HCT116 (cell line): ENCODE data around the gene CAV1. TPM values are rescaled to one million over a fixed set of nuclear protein-coding genes. Genes with fewer than 3 reads are reported as not detected.

Experiments
- ATAC-seq: fragments of 200-7000 bp; cut with Tn5 transposase; 2 replicates; pipeline ENCODE4 v1.9.1; 2020; ENCODE audit warnings: mild to moderate bottlenecking, moderate library complexity
- BruUV-seq: library from RNA; stranded (reverse); fragments of 400-500 nt; replicated peaks from 2 replicates; lab custom pipeline; 2021; lab: Mats Ljungman, UMichigan
- CTCF ChIA-PET: fragments of 300-600 bp; sonication (Branson Sonifier 250); formaldehyde crosslinking; loops from one replicate; lab custom pipeline; 2021; ENCODE audit warnings: antibody characterized with exemption; lab: Charles Lee
- POLR2A ChIA-PET: fragments of 300-600, 350-600 bp; sonication (Branson Sonifier 250); formaldehyde crosslinking; loops from one replicate; lab custom pipeline; 2021; ENCODE audit warnings: antibody characterized with exemption; lab: Charles Lee
- RAD21 ChIA-PET, 2 experiments: fragments of 300-600 bp; sonication (Branson Sonifier 250); formaldehyde crosslinking; loops; one replicate each; lab custom pipeline; 2023; ENCODE audit warnings: low total read pairs in 2 of 2; ENCODE audit not compliant: uncharacterized antibody in 2 of 2, unreplicated experiment in 2 of 2, low non-redundant PET in 1 of 2; lab: Charles Lee
- DNase-seq: peaks from one replicate; pipeline ENCODE4 v3.0.0-alpha.2; 2010; ENCODE audit warnings: low read depth, low spot score
- H2AFZ ChIP-seq: fragments of 200-600 bp; shearing (Covaris generic), sonication (generic); 2 replicates; pipeline ENCODE4 v1.6.1; 2017; ENCODE audit warnings: low read depth, mixed run types, mixed read lengths, antibody characterized with exemption, low read length; ENCODE audit not compliant: poor library complexity, severe bottlenecking
- H3K27ac ChIP-seq: 2 replicates; pipeline ENCODE4 v1.5.1; 2012; ENCODE audit warnings: low read depth, low read length
- H3K27me3 ChIP-seq: fragments of 200-600 bp; sonication (generic); 2 replicates; pipeline ENCODE4 v1.6.1; 2016; ENCODE audit warnings: mixed run types, low read length, mixed read lengths; ENCODE audit not compliant: insufficient read depth
- H3K36me3 ChIP-seq, 2 experiments: fragments of 200-500 bp in 1 of 2; fragments of 200-600 bp in 1 of 2; sonication (Bioruptor generic) in 1 of 2; sonication (generic) in 1 of 2; 2 replicates each; pipeline versions ENCODE4 v1.5.1 to v1.6.1; 2014 to 2016; ENCODE audit warnings: low read length in 2 of 2, inconsistent platforms in 1 of 2, mixed read lengths in 1 of 2, mixed run types in 1 of 2; ENCODE audit not compliant: insufficient read depth in 2 of 2, control insufficient read depth in 1 of 2
- H3K4me1 ChIP-seq, 2 experiments: fragments of 200-600 bp in 1 of 2; sonication (generic) in 1 of 2; 2 replicates each; pipeline versions ENCODE4 v1.5.1 to v1.6.1; 2012 to 2017; ENCODE audit warnings: low read length in 2 of 2, inconsistent platforms in 1 of 2, mild to moderate bottlenecking in 1 of 2, mixed read lengths in 1 of 2, mixed run types in 1 of 2, moderate library complexity in 1 of 2; ENCODE audit not compliant: insufficient read depth in 2 of 2, control insufficient read depth in 1 of 2
- H3K4me2 ChIP-seq: fragments of 200-600 bp; sonication (generic); 2 replicates; pipeline ENCODE4 v1.6.1; 2017; ENCODE audit warnings: mixed run types, low read length, mixed read lengths
- H3K4me3 ChIP-seq, 2 experiments: fragments of 200-600 bp in 1 of 2; sonication (generic) in 1 of 2; replicated peaks in 1 of 2; 2 replicates each; pipeline ENCODE4 v1.5.1; 2011 to 2016; ENCODE audit warnings: low read length in 2 of 2, control low read depth in 1 of 2, low read depth in 1 of 2, mild to moderate bottlenecking in 1 of 2, mixed read lengths in 1 of 2, mixed run types in 1 of 2
- H3K79me2 ChIP-seq: fragments of 200-600 bp; sonication (generic); 2 replicates; pipeline ENCODE4 v1.6.1; 2017; ENCODE audit warnings: mild to moderate bottlenecking, mixed run types, low read length, moderate library complexity, mixed read lengths; ENCODE audit not compliant: insufficient read depth
- H3K9ac ChIP-seq: fragments of 200-600 bp; sonication (generic); 2 replicates; pipeline ENCODE4 v1.6.1; 2016; ENCODE audit warnings: low read length, mixed read lengths
- H3K9me2 ChIP-seq: fragments of 200-600 bp; sonication (generic), shearing (Covaris generic); 2 replicates; pipeline ENCODE4 v1.6.1; 2017; ENCODE audit warnings: mixed run types, mild to moderate bottlenecking, moderate library complexity; ENCODE audit not compliant: insufficient read depth
- H3K9me3 ChIP-seq, 2 experiments: fragments of 200-500 bp in 1 of 2; fragments of 200-600 bp in 1 of 2; sonication (Bioruptor generic) in 1 of 2; sonication (generic) in 1 of 2; 2 replicates each; pipeline ENCODE4 v1.6.1; 2014 to 2017; ENCODE audit warnings: low read length in 2 of 2, mixed read lengths in 2 of 2, inconsistent platforms in 1 of 2, low read depth in 1 of 2, mild to moderate bottlenecking in 1 of 2, mixed run types in 1 of 2, moderate library complexity in 1 of 2; ENCODE audit not compliant: control insufficient read depth in 1 of 2, insufficient read depth in 1 of 2
- H4K20me1 ChIP-seq: fragments of 200-600 bp; sonication (generic), shearing (Covaris generic); 2 replicates; pipeline ENCODE4 v1.6.1; 2017; ENCODE audit warnings: mixed run types, mild to moderate bottlenecking, moderate library complexity; ENCODE audit not compliant: insufficient read depth
- CBX3 ChIP-seq: IDR thresholded peaks from 2 replicates; pipeline ENCODE4 v1.6.1; 2012; ENCODE audit warnings: low read depth
- CTCF ChIP-seq, 3 experiments: fragments of 200-600 bp in 1 of 3; sonication (generic) in 1 of 3; IDR thresholded peaks in 2 of 3; conservative IDR thresholded peaks in 1 of 3; 2 replicates each; pipeline ENCODE4 v1.5.1; 2012 to 2017; ENCODE audit warnings: low read depth in 2 of 3, low read length in 2 of 3, antibody characterized with exemption in 1 of 3, borderline replicate concordance in 1 of 3, control low read depth in 1 of 3, mild to moderate bottlenecking in 1 of 3, mixed read lengths in 1 of 3, mixed run types in 1 of 3, moderate library complexity in 1 of 3; ENCODE audit not compliant: insufficient read depth in 1 of 3
- FOSL1 ChIP-seq: IDR thresholded peaks from 2 replicates; pipeline ENCODE4 v1.6.1; 2012; ENCODE audit warnings: low read depth
- POLR2AphosphoS5 ChIP-seq: IDR thresholded peaks from 2 replicates; pipeline ENCODE4 v1.6.1; 2011; ENCODE audit warnings: mild to moderate bottlenecking, low read depth, low read length, moderate library complexity
- SIN3A ChIP-seq: IDR thresholded peaks from 2 replicates; pipeline ENCODE4 v1.6.1; 2012; ENCODE audit warnings: low read depth
- SRF ChIP-seq: IDR thresholded peaks from 2 replicates; pipeline ENCODE4 v1.6.1; 2012; ENCODE audit warnings: low read depth
- ZNF274 ChIP-seq: fragments of 200-500 bp; sonication (Bioruptor generic); IDR thresholded peaks from 2 replicates; pipeline ENCODE4 v1.6.1; 2014; ENCODE audit warnings: mild to moderate bottlenecking, low read depth, low read length, inconsistent platforms
- intact Hi-C: fragments of 100-400 bp; cut with micrococcal nuclease; formaldehyde crosslinking; loops from 2 replicates; pipeline ENCODE4 v1.10.0; 2022
- total RNA-seq: library from RNA; stranded (reverse); gene quantifications from one replicate; pipeline ENCODE4 v1.2.1, GENCODE V29; 2021; ENCODE audit not compliant: unreplicated experiment

The CAV1 gene
- total RNA-seq, 1 experiment from 2014 or later, result 298 TPM

DNA sequence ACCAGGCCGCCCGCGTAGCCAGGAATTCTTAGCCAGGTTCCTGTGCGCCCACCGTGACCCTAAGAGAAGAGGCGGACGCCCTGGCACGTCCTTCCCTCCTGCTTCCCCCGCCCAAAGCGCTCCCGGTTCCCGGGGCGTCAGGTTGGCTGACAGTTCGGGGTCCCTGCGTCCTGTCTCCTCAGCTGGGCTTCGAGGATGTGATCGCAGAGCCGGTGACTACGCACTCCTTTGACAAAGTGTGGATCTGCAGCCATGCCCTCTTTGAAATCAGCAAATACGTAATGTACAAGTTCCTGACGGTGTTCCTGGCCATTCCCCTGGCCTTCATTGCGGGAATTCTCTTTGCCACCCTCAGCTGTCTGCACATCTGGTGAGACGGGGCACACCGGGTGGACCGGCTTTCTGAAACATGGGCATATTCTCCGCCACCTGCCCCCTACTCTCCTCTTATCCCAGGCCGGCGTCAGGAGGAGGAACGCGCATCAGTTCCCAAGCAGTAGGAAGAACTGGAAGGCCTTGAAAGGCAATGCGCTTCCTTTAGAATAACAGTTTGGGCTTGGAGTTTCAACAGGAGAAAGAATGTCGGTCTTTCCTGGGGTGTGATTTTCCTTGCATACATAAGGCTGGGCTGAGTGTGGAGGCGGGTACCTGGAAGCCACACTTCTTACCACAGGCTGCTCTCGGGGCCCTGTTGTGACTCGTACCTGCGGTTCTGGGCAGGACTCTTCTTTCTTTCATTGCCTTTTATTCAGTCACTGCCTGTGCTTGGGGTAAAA lies 24.6 kb upstream of the CAV1 start:
- Histone ChIP-seq H4K20me1 (no peaks in the 10 kb centered on the region), H3K9me3 (peaks cover 0 to 7% of the 10 kb centered on the region in 2 experiments; a peak in 1 of 4 replicates), H3K27ac (peak overlapping the region; percentile 98), H3K4me3 (peak overlapping the region; percentile 73 to 95), H3K9me2 (no peaks in the 10 kb centered on the region), H3K27me3 (no peaks in the 10 kb centered on the region), H3K4me2 (peak overlapping the region; percentile 84), H3K9ac (peak overlapping the region; percentile 98), H2AFZ (no peak overlapping the region), H3K36me3 (peaks cover 0 to 40% of the 10 kb centered on the region in 2 experiments; a peak in 2 of 4 replicates), H3K79me2 (peaks cover 56% of the 10 kb centered on the region), H3K4me1 (peaks cover 23 to 61% of the 10 kb centered on the region in 2 experiments)
- DNase-seq (no peak), ATAC-seq (peak; percentile 18)
- intact Hi-C loops, result loop anchor here (5.0 kb wide), 1 partner anchor 143 kb away; no protein-coding TSS in a partner anchor
- ChIA-PET CTCF (interaction anchor here (1.0 kb wide), 1 partner anchor 91 kb away, joined by 3 read pairs; no protein-coding TSS in a partner anchor), RAD21 (interaction anchor here (1.2 to 1.4 kb wide), 2 partner anchors 26 kb away, joined by 3 to 6 read pairs; no protein-coding TSS in a partner anchor), POLR2A (interaction anchor here (0.9 to 1.6 kb wide), 3 partner anchors 11 to 243 kb away, joined by 3 to 6 read pairs (median 4); no protein-coding TSS in a partner anchor)
- no TSS peak for BruUV-seq
- TF ChIP-seq SRF (no peak), SIN3A (peak; percentile 50), ZNF274 (no peak)

- peak overlapping the region; percentile 98 for H3K27ac ChIP-seq
- H4K20me1 ChIP-seq, result no peaks in the 10 kb centered on the region
- H3K4me1 ChIP-seq, result peaks cover 18 to 60% of the 10 kb centered on the region in 2 experiments
- no peak overlapping the region for H2AFZ ChIP-seq
- no TSS peak for BruUV-seq
- H3K9me2 ChIP-seq, result no peaks in the 10 kb centered on the region
- H3K79me2 ChIP-seq, result peaks cover 69% of the 10 kb centered on the region
- DNase-seq (no peak), ATAC-seq (no peak)
- intact Hi-C loops, result loop anchor here (5.0 kb wide), 1 partner anchor 144 kb away; no protein-coding TSS in a partner anchor
- peaks cover 0 to 5% of the 10 kb centered on the region in 2 experiments; a peak in 1 of 4 replicates for H3K9me3 ChIP-seq
- H3K9ac ChIP-seq, result peak overlapping the region; percentile 98
- H3K36me3 ChIP-seq, result peaks cover 5 to 53% of the 10 kb centered on the region in 2 experiments
- peak overlapping the region; percentile 73 to 95 for H3K4me3 ChIP-seq
- RAD21 ChIA-PET, result no interaction called here
- peak overlapping the region; percentile 84 for H3K4me2 ChIP-seq
- H3K27me3 ChIP-seq, result no peaks in the 10 kb centered on the region
- TF ChIP-seq SIN3A (peak; percentile 52; the same call in 1 of the 2 replicates), CTCF (IDR thresholded peaks at IDR 0.05 in 2 of 3, conservative IDR thresholded peaks at IDR 0.05 in 1 of 3; ENCODE audit: borderline replicate concordance in 1 of 3, insufficient read depth in 1 of 3, low read depth in 2 of 3, low read length in 2 of 3) (no peak), CBX3 (peak; percentile 13; the same call in 1 of the 2 replicates), POLR2AphosphoS5 (peak; percentile 32; the same call in 1 of the 2 replicates), FOSL1 (peak; percentile 28)
- POLR2A ChIA-PET, result interaction anchor here (1.5 to 1.7 kb wide), 2 partner anchors 10 to 22 kb away, joined by 3 to 7 read pairs; no protein-coding TSS in a partner anchor
- CTCF ChIA-PET, result interaction anchor here (1.3 kb wide), 1 partner anchor 25 kb away, joined by 4 read pairs; no protein-coding TSS in a partner anchor
Measured at GRCh38 chr7:116501425-116502167, 23.2 kb upstream of the CAV1 start.
